GM12872 (cell line): ENCODE data around the gene AGPAT1.

Experiments used
- TF ChIP-seq, protein P1 (sequence below): IDR thresholded peaks from 3 replicates; pipeline ENCODE4 v1.5.1; 2011; ENCODE audit warnings: low read depth, mild to moderate bottlenecking, low read length, moderate library complexity; ENCODE audit not compliant: insufficient read depth

The AGPAT1 gene

DNA sequence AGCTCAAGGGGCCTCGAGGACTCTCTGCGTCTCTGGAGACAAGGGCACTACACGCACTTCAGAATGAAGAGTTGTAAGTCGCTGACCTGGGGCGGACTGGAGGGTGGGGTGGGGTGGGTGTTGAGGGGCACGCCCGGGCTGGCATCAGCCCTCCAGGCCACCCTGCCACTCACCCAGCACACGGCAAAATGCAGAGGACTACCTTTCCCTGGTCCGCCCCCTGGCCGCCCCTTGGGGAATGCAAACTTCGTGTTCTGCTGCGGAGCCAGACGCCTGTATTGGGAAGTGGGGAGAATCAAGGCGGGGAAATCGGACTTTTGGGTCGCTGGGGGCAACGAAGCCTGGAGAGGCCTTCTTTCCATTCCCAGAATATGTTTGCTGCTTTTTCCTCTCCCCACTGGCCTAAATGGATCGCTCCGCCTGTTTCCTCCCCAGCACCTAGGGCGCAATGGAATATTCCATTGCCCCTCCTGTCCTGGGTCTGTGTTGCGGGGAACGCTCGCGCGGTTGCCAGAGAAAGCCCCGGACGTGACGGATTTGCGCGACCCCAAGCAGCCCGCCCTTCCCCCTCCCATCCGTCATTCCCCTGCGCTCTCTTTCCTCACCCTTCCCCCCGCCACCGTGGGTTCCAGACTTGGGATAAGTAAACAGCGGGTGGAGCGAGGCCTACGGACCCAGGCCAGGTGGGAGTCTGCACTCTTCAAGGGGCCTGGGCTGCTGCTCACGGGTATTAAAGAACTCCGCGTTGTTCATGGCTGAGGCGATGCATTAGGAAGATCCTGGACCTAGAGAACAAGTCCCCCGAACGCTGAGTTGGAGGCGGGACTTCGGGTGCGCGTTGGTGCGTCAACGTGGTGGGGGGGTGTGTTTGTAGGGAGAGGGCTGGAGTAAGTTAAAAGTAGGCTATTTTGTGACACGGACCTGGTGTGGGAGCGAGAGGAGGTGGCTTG, 22.0 kb downstream of the AGPAT1 start, which contains the start of gene PPT2:
Gene PPT2, plus strand, starts transcription at position 578 of the 950 bp plus-strand sequence. CDS start 454 bp downstream, outside the sequence.
- TF ChIP-seq, protein P1, sequence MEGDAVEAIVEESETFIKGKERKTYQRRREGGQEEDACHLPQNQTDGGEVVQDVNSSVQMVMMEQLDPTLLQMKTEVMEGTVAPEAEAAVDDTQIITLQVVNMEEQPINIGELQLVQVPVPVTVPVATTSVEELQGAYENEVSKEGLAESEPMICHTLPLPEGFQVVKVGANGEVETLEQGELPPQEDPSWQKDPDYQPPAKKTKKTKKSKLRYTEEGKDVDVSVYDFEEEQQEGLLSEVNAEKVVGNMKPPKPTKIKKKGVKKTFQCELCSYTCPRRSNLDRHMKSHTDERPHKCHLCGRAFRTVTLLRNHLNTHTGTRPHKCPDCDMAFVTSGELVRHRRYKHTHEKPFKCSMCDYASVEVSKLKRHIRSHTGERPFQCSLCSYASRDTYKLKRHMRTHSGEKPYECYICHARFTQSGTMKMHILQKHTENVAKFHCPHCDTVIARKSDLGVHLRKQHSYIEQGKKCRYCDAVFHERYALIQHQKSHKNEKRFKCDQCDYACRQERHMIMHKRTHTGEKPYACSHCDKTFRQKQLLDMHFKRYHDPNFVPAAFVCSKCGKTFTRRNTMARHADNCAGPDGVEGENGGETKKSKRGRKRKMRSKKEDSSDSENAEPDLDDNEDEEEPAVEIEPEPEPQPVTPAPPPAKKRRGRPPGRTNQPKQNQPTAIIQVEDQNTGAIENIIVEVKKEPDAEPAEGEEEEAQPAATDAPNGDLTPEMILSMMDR: no peak

DNA sequence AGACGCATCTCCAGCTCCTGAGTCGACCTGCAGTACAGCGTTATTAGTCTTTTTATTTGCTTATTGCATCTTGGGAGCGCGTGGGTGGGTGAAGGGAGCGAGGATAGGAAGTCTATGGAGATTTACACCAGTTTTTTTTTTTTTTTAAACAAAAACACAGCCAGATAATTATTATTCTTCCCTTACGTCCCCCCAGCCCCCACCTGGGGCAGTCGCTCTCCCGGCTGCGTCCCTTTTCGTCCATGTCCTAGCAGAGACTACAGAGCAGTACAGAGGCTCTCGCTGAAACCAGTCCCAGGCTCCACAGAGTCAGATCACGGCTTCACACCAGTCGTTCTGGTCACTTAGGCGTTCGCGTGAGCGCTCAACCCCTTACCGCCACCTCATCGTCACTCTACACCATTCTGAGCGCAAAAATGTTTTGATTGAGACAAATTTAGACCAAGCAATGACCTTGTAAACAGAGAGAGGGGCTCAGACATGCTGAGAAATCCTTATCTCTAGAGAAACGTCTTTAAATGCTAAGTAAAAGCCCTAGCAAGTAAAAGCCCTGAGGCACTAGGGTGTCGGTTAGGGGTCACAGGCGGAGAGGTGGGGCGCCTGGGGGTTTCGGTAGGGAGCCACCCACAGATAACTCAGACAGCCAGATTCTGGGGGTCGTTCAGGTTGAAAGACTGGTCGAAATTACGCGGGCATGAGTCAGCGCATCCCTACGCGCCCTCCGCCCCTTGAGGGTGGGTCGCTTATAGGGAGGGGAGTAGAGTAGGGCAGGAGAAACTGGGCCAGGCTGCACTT, 22.9 kb downstream of the AGPAT1 start:
- TF ChIP-seq, protein P1: no peak

DNA sequence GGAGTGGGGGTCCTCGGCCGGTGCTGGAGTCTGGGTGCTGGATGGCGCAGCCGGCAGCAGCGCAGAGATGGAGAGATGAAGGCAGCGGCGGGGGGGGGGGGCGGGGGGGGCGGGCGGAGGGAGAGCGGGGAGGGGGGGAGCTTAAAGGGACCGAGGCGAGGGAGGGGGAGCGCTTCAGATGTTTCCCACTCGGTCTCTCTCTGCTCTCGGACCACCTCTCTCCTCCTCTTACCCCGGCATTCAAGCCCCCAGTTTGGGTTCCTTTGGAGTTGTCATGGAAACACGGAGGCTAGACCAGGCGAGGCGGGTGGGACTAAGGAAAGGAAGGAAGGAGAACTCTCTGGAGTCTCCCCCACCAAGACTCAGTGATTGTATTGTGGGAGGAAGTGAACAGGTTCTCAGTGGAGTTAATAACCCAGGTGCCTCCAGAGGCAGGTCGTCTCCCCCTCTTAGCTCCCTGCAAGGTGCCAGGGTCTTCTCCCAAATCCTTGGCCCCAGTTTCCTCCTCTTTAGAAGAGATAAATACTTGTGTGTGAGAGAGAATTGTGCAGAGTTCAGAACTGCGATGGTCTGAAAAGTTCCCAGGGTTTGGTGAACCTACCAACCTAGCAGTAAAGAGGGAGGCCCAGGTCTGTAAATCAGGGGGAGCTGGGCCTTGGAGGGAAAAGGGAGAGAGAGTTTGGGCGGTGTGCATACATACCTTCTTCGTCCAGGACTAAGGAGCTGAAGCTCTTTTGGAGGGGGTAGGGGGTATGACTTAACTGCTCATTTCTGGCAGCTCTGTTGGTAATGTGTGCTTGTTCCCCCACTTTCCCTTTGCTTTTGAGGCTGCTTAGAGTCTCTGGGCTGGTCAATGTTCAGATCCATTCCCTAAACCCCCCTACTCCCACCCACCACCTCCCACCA, 23.8 kb downstream of the AGPAT1 start, which contains the start of gene PRRT1:
Gene PRRT1, minus strand, starts transcription at position 77 of the 906 bp plus-strand sequence. CDS start 112 bp downstream, outside the sequence.
- TF ChIP-seq, protein P1: no peak

DNA sequence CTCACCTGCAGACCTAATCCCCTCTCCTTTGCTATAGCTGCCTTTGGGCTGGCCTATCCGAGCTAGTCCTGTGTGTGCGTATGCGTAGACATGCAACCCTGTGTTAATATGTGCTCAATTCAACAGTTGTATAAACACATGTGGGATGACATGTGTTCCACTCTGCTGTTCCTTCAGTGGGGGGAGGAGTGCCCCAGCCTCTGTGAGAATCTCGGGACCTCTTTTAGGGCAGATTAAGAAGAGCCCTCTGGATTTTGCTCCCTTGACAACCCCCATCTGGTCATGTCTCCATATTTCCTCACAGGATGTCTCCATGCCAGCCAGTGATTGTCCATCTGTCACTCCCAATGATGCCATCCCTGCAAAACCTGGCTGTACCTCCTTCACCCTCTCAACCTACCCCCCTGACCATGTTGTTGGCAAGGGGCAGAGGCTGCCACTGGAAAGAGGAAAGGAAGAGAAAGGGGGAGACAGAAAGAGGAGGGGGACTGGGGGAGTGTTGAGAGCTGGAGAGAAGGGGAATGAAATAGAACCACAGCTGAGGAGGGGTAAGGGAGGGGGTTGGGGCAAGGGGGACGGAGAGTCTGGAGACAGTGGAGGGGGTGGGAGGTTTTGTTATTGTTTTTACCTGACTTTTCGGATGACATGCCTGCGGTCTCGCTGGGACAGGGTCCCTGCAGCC, 24.6 kb downstream of the AGPAT1 start:
- TF ChIP-seq, protein P1: no peak

DNA sequence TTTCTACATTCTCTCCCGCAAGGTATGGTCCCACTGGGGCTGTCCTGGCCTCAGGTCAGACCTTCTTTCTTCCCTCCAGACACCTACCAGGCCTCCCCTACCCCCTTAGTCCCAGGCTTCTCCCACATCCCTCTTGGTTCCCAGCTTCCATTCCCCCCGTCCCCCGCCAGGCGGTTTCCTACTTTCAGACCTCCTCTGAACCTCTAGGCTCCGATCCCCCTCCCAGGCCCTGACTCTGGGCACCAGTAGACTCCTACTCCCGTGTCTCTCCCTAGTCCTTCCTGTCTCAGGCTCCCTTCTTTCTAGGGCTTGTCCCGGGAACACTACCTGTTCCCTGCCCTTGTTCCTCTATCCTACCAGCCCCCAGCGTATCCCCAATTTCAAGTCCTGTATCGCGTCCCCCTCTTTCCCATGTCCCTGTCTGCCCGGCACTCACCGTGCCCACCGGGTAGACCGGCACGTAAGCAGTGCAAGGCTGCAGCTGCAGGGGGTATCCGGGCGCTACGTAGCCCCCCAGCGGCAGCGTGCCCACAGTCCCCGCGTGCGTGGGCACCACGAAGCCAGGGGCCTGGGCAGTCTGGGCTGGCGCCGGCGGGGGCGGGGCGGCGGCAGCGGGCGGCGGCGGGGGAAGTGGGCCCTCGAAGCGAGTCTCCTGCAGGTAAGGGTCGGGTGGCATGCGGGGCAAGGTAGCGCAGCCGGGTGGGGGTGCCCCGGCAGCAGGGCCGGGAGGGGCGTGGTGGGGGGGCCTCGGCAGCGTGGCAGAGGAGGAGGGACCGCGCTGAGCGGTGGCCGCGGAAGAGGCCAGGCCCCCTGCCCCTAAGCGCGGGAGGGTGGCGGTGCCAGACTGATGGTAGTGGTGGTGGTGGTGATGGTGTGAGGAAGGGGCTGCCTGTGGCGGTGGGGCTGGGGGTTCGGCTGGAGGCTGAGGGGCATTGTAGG, 25.7 kb downstream of the AGPAT1 start:
- TF ChIP-seq, protein P1: no peak

DNA sequence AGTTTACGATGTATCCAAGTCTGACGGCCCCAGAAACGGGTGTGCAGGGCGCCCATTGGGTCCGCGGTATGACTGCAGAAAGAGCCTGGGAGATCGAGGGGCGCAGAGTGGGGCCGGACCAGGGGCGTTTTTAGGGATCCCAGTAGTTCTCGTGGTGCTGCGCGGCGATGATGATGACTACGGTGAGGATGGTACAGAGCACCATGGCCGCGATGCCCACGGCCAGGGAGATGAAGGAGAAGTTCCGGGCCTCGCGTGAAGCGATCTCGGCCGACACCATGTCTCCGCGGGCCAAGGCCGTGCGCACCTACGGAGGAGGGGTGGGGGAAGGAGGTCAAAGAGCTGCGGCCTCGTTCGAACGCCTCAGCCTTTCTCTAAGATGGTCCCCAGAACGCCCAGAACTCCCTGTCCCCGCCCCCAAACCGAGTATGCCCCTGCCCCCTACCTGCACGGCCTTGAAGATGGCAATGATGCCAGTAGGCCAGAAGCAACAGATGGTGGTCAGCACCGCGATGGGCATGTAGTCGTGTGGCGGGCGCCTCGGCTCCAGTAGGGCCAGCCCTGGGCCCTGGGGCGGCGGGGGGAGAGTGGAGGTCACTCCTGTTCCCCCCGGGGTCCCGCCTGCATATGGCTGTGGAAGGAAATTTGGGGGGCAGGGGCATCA, 26.7 kb downstream of the AGPAT1 start:
- TF ChIP-seq, protein P1: no peak
